ENCODE results near the gene SPAG16.

The SPAG16 gene

DNA sequence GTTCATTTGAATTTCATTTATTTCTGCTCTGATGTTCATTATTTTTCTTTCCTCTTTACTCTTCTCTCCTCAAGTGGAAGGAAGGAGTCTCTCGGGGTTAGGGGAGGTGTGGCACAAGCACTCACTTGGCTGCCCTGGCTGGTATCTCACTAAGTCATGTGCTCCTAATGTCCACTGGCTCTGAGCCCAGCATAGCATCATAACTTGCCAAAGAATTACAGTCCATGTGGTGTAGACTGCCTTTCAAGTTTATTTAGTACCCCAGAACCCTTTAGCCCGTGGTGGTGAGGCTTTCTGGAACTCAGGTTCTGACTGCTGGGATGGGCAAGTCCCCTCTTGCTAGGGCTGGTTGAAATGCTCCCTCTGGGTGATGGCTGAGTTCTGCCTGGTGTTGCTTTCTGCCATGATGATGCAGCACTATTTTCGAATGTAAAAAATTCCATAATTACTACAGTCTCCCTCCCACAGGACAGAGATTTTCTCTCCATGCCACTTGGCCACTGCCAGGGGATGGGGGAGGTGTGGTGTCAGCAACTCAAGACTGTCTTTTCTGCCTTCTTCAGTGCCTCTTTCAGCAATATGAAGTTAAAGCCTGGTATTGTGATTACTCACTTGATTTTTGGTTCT, 22.2 kb downstream of the SPAG16 start:
- H3K27ac Mint-ChIP-seq, result peak overlapping the region in 2 of 3 experiments; percentile 37 to 74
- no peaks in the 10 kb centered on the region for H3K27me3 Mint-ChIP-seq (ENCODE audit: low read depth)
- no peak overlapping the region for H3K4me3 Mint-ChIP-seq
- H3K36me3 Mint-ChIP-seq (ENCODE audit: low read depth), result peaks cover 77% of the 10 kb centered on the region
- TF ChIP-seq, protein P1, sequence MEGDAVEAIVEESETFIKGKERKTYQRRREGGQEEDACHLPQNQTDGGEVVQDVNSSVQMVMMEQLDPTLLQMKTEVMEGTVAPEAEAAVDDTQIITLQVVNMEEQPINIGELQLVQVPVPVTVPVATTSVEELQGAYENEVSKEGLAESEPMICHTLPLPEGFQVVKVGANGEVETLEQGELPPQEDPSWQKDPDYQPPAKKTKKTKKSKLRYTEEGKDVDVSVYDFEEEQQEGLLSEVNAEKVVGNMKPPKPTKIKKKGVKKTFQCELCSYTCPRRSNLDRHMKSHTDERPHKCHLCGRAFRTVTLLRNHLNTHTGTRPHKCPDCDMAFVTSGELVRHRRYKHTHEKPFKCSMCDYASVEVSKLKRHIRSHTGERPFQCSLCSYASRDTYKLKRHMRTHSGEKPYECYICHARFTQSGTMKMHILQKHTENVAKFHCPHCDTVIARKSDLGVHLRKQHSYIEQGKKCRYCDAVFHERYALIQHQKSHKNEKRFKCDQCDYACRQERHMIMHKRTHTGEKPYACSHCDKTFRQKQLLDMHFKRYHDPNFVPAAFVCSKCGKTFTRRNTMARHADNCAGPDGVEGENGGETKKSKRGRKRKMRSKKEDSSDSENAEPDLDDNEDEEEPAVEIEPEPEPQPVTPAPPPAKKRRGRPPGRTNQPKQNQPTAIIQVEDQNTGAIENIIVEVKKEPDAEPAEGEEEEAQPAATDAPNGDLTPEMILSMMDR (IDR thresholded peaks at IDR 0.05; ENCODE audit: unreplicated experiment in 3 of 3), result no peak
- H3K9me3 Mint-ChIP-seq, result peaks cover 40% of the 10 kb centered on the region
- H3K4me1 Mint-ChIP-seq, result no peaks in the 10 kb centered on the region

- Mint-ChIP-seq H3K27ac (no peak overlapping the region), H3K27me3 (ENCODE audit: low read depth) (no peaks in the 10 kb centered on the region), H3K36me3 (ENCODE audit: low read depth) (peaks cover 43% of the 10 kb centered on the region), H3K4me1 (no peaks in the 10 kb centered on the region), H3K9me3 (no peaks in the 10 kb centered on the region), H3K4me3 (no peak overlapping the region)
- TF ChIP-seq, protein P1 (IDR thresholded peaks at IDR 0.05; ENCODE audit: unreplicated experiment in 3 of 3), result no peak
These were observed 31.1 kb downstream of the SPAG16 start for GRCh38 chr2:213315168-213315876.

GRCh38 chr2:213316001-213316735, 31.9 kb downstream of the SPAG16 start:
- no peaks in the 10 kb centered on the region for H3K4me1 Mint-ChIP-seq
- TF ChIP-seq, protein P1 (IDR thresholded peaks at IDR 0.05; ENCODE audit: unreplicated experiment in 3 of 3), result no peak
- no peak overlapping the region for H3K4me3 Mint-ChIP-seq
- no peaks in the 10 kb centered on the region for H3K9me3 Mint-ChIP-seq
- no peaks in the 10 kb centered on the region for H3K27me3 Mint-ChIP-seq (ENCODE audit: low read depth)
- H3K27ac Mint-ChIP-seq, result no peak overlapping the region
- H3K36me3 Mint-ChIP-seq (ENCODE audit: low read depth), result peaks cover 46% of the 10 kb centered on the region

GRCh38 chr2:213317929-213318328, 33.7 kb downstream of the SPAG16 start:
- TF ChIP-seq, protein P1 (IDR thresholded peaks at IDR 0.05; ENCODE audit: unreplicated experiment in 3 of 3), result no peak
- H3K36me3 Mint-ChIP-seq (ENCODE audit: low read depth), result peaks cover 52% of the 10 kb centered on the region
- H3K27ac Mint-ChIP-seq, result no peak overlapping the region
- peaks cover 3% of the 10 kb centered on the region for H3K9me3 Mint-ChIP-seq
- H3K27me3 Mint-ChIP-seq (ENCODE audit: low read depth), result no peaks in the 10 kb centered on the region
- no peak overlapping the region for H3K4me3 Mint-ChIP-seq
- no peaks in the 10 kb centered on the region for H3K4me1 Mint-ChIP-seq

DNA sequence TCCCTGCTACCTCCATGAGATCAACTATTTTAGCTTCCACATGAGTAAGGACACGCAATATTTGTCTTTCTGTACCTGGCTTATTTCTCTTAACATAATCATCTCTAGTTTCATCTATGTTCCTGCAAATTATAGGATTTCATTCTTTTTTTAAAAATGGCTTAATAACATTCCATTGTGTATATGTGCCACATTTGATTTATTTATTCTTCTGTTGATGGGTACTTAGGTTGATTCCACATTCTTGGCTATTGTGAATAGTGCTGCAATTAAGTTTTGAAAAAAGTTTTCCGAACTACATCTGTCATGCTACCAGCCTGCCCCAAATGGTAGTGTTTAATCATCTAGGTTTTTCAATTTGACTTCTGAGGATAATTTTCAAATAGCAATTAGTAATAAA, 36.3 kb downstream of the SPAG16 start:
- Mint-ChIP-seq H3K4me3 (no peak overlapping the region), H3K4me1 (no peaks in the 10 kb centered on the region), H3K27me3 (ENCODE audit: low read depth) (no peaks in the 10 kb centered on the region), H3K9me3 (peaks cover 10% of the 10 kb centered on the region), H3K36me3 (ENCODE audit: low read depth) (peaks cover 69% of the 10 kb centered on the region), H3K27ac (no peak overlapping the region)
- TF ChIP-seq, protein P1 (IDR thresholded peaks at IDR 0.05; ENCODE audit: unreplicated experiment in 3 of 3), result no peak
